HG03025 (cell line): Measurements from ENCODE around the gene CIDEA.

Experiments
- ATAC-seq: cut with Tn5 transposase; IDR thresholded peaks from one replicate; pipeline ENCODE4 v1.9.1; 2021; ENCODE audit warnings: mild to moderate bottlenecking, moderate library complexity; ENCODE audit not compliant: unreplicated experiment, low FRiP score

Gene CIDEA

DNA sequence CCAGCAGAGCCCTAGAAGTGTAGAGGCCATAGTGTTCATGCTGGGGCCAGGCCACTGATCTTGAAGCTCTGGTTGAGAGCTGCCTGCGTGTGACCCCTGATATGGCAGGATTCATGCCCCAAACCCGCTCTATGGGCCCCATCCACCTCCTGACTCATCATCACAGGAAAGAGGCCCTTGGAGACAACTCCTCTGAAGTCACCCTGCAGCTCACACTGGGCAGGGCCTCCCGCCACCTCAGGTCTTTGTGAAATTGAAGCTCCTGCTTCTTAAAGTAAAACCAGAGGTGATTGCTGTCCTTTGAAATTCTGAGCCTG, 41.9 kb downstream of the CIDEA start:
- no peak for ATAC-seq

DNA sequence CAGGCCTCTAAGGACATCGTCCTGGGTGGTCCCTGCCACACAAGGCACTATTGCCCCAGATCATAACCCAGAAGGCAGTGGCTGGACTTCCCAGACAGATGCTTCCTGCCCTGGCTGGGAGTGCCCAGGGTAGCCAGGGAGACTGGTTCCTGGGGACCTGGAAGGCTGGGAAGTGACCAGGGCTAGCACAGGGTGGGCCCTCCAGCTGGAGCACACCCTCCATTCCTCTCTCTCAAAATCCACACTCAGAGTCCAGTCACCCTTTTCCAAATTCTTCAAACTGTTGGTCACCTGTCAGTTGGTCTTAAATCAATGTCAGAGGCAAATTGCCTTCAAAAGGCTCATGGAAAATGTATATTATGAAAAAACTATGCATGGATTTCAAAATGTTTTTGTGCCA, 42.3 kb downstream of the CIDEA start:
- no peak for ATAC-seq

DNA sequence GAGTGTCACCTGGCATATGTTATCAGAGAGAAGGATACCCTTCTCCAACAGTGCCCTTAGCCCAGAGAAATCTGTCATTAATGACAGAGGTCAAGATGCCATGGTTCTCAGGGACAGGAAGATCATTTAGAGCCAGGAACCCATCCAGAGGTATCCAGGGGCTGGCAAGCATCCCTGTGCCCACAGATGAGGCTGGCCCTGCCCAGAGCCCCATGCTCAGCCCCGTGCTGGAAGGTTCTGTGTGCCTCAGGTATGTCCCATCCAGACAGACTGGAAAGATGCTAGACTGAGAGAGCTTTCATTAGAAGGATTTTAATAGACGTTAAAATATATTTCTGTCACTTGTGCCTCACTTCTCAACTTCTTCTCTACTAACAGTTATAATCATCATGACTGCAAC, 45.7 kb downstream of the CIDEA start:
- ATAC-seq = no peak

DNA sequence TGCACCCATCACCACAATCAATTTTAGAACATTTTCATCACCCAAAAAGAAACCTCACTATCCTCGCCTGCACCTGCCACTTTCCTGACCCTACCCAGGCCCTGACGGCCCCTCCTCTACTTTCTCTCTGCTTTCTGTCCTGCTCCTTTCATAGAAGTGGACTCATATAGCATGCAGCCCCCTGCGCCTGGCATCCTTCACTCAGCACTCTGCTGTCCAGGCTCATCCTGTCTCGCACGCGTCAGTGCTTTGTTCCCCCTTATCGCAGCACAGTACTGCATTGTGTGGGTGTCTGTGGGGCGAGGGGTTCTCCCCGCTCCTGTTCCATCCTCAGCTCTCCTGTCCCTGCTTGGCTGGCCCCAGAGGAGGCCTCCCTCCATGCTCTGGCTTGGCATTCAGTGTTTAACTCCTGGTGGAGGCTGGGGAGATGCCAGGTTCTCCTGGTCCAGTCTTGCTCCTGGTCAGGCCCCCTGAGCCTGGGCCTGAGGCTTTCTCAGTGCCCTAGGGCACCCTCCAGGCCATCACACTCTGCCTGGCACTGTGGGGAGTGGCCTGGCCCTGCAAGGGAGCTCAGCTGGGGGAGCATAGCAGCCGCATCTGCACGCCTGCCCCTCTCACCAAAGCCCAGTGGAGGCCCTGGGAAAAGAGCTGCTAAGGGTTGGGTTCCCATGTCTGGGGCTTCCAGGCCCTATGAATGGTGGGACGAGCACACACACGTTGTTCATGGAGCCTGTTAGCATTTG, 47.3 kb downstream of the CIDEA start:
- ATAC-seq = no peak

DNA sequence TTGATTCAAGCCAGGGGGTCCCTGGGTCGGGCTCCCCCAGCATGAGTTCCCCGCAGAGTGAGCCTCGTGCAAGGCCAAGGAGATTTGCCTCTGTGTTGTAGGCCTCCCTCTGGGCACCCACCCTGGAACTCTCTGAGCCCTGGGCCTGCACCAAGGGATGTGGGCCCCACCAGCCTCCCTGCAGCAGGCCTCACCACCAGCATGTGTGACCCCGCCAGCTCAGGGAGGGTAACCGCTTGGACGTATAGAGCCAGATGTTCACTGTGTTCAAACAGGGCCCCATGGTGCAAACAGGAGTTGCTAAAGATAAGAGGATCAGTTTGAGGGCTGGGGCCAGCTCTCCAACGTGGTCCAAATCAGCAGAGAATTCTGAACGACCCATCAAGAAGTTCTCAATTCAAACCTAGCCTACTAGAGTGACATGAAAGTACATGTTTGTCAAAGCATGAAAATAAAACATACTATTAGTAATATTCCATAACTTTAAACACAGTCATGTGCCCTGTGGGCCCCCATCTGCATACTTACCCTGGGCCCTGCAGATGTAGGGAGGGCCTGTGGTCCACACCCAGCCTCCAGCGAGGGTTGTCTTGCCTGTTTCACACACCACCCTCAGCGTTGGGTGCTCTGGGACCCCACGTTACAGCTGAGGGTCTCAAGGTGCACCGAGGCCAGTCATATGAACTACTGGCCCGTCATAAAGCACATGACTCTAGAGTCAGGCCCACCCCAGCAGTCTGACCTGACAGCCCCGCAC, 48.4 kb downstream of the CIDEA start:
- ATAC-seq = no peak

DNA sequence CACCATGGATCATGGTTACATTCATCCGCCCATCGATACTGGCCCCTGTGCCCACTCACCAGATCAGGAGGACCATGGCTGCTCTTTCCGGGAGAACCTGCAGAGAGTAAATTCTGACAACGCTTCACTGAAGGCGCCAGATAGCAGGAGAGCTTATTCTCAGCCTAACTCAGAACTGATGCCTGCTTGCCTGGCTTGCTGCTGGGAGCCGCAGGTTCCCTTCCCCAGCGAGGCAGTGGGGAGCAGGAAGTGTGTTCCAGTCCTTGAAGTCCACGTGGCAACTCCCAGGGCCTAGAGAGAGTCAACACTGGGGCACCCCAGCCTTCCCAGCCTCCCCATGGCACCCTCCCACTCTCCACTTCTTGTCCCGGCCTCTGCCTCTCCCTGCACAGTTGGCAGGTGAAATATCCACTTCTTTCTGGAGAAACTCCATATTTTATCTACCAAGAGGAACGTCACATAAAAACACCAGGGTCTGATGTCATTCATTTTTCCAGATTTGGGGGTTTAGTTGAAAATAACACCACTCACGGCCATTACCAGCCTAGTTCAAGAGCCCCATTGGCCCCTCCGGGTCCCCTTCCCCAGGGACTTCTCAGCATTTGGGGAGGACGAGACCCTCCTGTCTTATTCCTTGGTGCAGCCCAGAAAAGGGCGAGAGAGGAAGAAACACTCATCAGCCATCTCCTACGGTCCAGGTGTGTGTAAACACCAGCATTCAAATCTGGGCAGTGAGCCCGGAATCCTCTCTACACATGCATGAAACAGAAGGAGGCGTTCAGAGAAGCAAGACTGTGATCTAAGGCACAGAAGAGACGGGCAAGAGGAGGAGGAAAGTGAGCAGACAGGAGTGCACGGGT, 50.4 kb downstream of the CIDEA start:
- ATAC-seq = no peak

DNA sequence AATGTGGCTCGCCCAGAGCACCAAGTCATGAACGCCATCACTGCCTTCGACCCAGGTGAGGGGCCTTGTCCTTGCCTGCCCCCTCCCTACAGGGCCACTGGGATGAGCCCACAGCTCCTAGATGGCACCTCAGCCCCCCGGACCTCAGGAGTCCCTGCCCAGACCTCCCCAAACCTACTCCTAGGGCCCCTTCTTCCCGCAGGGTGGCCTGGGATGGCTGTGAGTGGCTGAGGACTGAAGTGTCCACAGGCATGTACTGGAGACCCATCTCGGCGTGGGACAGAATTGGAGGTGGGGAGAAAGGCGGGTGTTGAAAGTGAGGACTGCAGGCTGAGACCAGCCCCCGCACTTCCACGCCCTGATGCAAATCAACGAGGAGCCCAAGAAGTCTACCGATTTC, 51.0 kb downstream of the CIDEA start:
- ATAC-seq = no peak

DNA sequence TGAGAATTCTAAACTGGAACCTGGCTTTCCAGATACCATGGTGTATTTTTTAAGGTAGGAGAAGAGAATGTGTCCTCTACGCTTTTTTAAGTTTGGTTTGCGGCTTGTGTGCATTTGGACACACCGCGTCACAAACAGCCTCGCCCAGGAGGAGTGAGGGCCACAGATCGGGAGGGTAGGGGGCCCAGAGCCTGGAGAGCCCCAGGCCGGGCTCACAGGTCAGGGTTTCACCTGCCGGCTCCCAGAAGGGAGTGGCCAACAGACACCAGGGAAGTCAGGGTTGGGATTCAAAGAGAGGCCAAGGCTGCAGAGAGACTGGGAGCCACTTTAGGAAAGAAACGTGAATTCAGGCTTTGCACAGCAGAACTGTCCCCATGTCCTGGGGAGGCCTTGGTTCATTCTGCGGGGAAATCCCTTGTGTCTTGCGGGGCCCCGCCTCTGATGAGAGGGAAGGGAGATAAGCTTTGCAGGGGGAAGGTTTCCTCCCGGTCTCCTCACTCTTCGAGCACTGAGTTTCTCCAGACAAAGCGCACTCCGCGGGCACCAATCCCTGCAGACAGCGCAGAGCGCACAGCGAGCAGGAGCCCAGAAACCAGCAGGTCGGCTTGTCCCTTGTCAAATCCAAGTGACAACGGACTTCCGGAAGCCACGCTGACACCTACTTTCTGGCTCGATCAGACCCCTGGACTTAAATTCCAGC, 51.9 kb downstream of the CIDEA start:
- no peak for ATAC-seq

DNA sequence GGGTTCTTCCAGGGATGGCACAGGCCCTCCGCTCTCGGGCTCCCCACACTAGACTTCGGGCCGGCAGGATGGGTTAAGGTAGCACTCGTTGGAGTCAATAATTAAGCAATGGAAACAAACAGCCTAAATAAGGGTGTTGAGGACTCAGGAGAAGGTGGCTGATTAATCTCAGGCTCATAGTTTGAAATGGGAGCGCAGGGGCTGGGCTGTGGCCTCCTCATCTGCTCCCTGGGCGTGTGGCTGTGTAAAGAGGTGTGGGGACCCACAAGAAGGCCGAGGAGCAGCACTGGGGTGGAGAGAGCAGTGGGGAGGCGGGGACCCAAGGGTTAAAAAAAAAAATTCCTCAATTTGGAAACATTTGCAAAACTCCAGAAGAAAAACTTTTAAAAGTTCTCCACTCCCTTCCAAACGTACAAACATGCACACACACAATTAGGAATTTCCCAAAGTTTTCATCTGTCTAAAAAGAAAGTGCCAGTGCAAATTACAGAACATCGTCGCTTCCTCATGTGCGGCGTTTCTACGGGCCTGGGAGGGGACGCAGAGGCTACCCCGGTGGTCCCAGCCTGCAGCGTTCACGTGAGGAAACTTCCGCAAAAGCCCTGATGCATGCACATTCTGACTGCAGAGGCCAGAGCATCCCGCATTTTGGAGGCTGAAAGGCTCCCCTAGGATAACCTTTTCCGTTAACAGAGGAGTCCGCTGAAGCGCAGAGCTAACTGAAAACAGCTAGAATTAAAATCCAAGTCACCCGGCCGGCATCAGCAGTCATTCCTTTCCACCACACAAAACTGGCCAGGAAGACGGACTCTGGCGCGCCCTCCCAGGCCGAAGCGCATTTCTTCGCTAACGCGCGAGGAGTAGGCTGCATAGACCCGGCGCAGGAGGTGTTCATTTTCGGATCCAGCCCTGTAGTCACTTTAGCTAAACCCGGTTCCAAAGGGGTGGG, 52.9 kb downstream of the CIDEA start:
- no peak for ATAC-seq

DNA sequence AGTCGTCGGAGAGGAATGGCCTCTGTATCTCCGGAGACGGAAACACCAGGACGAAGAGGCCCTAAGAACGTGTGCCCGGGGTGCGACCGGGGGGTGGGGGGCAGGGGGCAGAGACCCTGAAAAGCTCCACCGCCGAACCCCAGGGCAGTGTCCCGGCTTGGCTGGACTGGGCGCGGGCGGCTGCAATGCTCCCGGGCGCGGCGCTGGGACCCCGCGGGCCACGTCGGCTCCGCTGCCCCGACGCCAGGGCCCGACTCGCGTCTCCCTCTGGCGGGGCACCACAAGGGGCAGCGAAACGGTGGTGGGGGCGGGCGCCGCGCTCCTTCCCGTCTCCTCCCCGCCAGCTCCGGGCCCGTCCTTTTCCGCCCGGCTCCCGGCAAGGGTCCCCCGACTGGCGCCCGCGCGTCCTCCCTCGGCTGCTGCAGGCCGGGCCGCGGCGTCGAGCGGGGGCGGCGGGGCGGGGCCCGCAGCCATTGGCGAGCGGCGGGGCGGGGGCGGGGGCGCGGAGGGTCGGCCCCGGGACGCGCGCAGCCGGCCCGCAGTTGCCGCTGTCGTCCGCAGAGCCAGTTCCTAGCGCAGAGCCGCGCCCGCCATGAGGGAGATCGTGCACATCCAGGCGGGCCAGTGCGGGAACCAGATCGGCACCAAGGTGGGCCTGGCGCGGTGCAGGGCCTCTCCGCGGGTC, 53.7 kb downstream of the CIDEA start, which contains the start of gene TUBB6:
Gene TUBB6 (plus strand): TSS at position 541 of the 685 bp plus-strand sequence. CDS start 52 bp downstream, at position 593.
- ATAC-seq = peak; percentile 53

DNA sequence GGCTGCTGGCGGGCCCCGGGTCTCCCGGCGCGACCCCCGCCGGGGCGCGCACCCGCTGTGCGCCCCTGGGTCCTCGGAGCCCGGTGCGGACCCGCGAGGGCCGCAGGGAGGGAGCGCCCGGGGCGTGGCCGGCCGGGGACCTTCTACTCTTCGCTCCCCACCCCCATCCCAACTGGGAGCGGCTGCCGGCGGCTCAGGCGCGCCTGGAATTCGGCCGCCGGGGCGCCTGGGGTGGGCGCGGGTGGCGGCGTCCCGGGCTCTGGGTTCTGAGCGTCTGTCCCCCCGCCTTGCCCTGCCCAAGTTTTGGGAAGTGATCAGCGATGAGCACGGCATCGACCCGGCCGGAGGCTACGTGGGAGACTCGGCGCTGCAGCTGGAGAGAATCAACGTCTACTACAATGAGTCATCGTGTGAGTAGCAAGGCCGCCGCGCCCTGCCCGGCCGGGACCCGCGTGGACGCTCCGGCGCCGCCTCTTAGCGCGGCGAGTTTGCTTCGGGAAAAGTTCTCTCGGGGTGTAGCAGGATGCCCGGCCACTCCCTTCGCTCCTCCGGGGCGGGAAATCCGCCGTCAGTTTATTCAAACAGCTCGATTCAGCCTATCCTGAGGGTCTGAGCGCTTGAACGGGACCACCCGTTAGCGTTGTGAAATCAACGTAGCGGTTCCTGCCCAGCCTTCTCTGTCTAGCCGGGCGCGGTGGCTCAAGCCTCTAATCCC, 54.4 kb downstream of the CIDEA start:
- ATAC-seq = peak; percentile 48

DNA sequence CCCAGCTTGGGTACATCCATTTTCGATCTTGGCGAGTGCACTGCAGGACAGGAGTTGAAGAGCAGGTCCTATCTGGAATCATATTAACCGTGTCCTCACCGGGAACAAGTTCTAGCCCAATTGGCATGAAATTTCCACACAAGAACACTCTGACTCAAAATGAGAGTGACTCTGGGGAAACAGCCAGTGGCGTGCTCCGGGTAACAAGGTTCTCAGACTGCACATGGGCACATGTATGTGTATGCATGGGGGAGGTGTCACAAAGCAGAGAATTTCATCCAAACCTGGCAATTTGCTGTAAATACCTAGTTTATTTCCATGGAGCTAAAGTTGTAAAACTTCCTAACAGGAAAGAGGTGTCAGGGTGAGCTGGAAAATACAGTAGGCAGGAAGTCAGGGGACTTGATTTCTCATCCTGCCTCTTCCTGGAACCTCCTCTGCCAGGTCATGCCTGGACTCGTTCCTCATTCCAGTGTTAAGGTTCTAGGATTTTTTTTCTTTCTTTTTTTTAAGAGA, 55.6 kb downstream of the CIDEA start:
- no peak for ATAC-seq

DNA sequence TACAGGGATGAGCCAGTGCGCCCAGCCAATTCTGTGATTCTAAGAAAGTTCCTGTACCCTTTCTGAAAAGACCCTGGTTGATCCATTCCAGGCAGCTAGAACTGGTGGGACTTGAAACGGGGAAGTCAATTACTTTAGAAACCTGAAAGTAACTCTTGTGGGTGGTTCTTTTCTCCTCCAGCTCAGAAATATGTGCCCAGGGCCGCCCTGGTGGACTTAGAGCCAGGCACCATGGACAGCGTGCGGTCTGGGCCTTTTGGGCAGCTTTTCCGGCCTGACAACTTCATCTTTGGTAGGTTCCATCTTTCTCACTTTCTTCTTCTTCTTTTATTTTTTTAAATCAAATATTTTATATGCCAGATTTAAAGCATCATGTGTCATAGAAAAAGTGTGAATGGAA, 56.6 kb downstream of the CIDEA start:
- no peak for ATAC-seq

DNA sequence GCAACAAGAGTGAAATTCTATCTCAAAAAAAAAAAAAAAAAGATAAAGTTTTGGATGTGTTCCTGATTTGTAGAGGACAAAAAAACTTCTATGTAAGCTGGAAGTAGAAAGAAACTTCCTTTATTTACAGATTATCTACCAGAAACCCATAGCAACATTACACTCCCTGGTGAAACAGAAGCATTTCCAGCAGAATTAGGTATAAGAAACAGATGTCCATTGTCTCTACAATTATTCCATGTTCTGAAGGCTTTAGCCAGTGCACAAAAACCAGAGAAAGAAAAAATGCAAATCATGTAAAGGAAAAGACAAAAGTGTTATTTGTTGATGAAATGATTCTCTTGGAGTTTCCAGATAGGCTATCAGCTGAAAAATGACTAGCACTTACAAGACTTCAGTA, 58.8 kb downstream of the CIDEA start:
- no peak for ATAC-seq

DNA sequence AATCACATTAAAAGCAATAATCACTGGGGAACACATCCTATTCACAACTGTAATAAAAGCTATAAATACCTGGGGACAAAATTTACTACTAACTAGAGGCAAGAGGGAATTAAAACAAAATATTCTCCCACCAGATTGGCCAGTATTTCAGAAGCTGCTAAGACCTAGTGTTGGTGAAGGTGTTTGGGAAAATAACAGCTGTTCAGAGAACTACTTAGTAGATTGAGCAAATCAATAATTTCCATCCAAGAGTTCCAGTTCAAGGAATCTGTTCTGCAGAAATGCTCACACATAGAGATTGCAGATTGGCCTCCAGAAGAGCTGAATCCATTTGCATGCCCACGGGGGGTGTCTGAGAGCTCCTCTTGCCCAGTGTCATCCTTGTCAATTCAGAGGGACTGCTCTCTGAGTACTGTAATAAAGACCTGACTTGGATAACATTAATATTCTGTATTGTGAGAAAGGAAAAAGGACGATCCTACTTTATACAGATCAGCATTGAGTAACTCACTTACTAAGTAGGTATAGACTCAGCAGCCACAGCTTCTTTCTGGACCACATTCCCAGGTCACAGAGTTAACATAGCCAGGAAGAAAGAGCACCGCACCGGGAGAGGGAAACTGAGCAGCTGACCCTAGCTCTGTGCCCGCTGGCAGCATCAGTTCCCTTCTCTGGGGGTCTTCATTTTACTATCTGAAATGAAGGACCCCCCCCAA, 59.5 kb downstream of the CIDEA start:
- ATAC-seq = no peak

DNA sequence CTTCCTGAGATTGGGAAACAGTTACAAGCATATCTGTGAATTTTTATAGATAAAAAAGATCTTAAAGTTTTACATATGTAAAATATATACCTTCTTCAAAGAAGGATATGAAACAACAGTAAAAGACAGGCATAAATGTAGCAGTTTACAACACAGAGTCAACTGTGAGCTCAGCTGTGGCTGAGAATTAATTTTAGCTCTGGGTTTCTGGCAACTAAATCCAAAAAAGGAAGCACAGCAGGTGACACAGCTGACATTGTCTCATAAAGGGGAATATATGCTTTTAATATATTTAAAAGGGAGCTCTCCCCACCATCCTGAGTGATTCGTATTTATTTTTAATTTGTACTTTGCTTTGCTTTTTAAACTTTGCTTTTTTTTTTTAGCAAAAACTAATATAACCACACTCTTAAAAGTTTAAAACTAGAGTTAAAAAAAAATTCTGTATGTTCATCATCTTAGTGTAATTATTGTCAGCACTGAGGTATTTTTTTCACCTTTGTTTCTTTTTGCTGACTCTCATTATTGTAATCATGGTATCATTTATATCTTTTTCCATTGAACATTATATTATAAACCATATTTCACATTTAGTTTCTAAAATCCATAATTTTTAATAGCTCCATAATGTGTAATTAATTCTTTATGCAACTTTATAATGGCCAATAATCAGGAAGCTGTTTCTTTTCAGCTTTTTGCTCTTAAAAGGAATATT, 60.6 kb downstream of the CIDEA start:
- ATAC-seq = no peak

DNA sequence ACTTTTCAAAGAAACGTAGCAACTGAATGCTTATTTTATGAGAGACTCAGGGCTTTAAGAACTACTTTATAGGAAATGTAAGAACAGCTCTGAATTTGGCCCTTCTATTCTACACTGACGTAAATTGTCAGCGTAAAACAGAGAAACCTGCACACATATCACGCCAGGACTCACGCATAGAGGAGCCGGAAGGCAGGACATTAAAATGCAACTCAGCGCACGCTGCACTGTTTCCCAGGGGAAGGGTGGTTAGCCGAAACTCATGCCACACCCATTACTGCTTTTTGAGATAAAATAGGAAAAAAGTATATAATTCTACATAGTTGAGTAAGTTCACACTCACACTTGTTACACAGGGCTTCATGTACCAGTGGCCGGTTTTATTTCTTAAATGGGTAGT, 61.3 kb downstream of the CIDEA start:
- no peak for ATAC-seq
